ENCODE data around the gene ADPRM. TPM values are rescaled to one million over a fixed set of nuclear protein-coding genes. Genes with fewer than 3 reads are reported as not detected.

ADPRM gene
- polyA plus RNA-seq (2012; ENCODE audit: insufficient read depth, insufficient read length), result 16.3 TPM

GRCh38 chr17:10697092-10698081, at the start of gene ADPRM, which contains the start of gene SCO1:
ADPRM (plus strand) TSS chr17:10697594; CDS start chr17:10704927, 7,333 bp downstream.
SCO1 (minus strand) TSS chr17:10697533; CDS start chr17:10697507, 26 bp downstream.
- DNase-seq (ENCODE audit: low read depth, low spot score), result peak; percentile 88
- H3K4me3 ChIP-seq (ENCODE audit: low read length), result peak within 1 kb of the TSS; percentile 78

- no peak for DNase-seq (ENCODE audit: low read depth, low spot score)
- H3K4me3 ChIP-seq (ENCODE audit: low read length), result no peak overlapping the region
Measured at GRCh38 chr17:10648381-10648780, 49.0 kb upstream of the ADPRM start.

GRCh38 chr17:10648956-10649355, 48.4 kb upstream of the ADPRM start:
- no peak overlapping the region for H3K4me3 ChIP-seq (ENCODE audit: low read length)
- DNase-seq (ENCODE audit: low read depth, low spot score), result no peak

DNA sequence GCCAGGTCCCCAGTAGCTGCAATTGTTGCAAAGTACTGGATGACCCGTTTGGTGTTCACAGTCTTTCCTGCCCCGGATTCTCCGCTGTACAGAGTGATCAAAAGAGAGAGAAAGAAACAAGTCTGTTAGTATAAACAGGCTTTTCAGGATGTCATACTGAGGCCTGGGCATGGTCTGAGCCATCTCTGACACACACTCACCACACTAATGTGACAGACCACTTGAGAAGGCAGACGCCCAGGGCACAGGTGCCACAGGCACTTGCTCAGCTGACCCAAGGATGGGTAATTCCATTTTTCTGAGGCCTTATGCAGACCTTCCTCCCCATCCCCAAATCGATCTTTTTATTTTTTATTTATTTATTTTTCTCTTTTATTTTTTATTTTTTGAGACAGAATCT, 47.8 kb upstream of the ADPRM start:
- H3K4me3 ChIP-seq (ENCODE audit: low read length), result no peak overlapping the region
- DNase-seq (ENCODE audit: low read depth, low spot score), result no peak

- no peak overlapping the region for H3K4me3 ChIP-seq (ENCODE audit: low read length)
Measured at GRCh38 chr17:10651927-10652326, 45.5 kb upstream of the ADPRM start.

DNA sequence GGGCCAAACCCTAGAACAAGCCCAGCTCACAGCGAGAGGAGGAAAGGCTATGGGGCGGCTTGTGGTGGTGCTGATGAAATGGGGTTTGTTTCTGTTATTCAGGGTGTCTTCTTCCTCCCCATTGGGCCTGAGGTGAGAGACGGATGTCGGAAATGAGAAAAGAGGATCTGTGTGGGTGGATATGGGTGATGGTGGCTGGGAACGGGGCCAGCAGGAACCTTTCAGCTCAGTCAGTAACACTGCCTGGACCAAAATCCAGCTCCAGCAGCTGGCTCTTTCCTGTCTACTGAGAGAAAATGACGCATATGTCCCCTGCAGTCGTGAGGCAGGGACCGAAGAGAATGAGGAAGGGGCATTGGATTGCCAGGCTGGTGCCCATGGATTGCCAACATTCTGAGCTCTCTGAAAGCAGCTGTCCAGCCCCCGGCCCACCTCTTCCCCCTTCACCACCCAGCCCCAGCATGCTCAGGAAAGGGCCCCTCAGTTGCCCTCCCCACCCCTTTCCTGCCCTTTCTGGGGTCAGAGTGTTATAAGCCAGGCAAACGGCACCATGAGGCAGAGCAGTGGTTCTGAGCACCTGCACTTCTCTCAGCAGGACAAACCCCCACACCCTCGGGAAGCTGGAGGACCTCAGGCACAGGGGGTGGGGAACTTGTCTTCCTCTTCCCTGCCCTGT, 44.3 kb upstream of the ADPRM start:
- DNase-seq (ENCODE audit: low read depth, low spot score), result no peak
- H3K4me3 ChIP-seq (ENCODE audit: low read length), result no peak overlapping the region

More at GRCh38 chr17:10651927-10652326, 45.5 kb upstream of the ADPRM start:
- DNase-seq (ENCODE audit: low read depth, low spot score), result no peak

DNA sequence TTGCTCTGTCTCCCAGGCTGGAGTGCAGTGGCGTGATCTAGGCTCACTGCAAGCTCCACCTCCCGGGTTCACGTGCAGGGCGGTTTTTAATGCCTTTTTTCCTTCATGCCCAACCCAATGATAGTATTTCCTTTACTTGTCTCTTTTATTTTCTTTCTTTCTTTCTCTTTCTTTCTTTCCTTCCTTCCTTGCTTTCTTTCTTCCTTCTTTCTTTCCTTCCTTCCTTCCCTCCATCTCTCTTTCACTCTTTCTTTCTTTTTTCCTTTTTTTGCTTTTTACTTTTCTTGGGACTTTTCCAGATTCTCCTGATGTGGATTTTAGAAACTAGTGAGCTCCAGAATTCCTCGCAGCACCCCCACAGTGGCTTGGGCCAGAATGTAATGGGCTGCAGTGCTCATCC, 43.4 kb upstream of the ADPRM start:
- no peak for DNase-seq (ENCODE audit: low read depth, low spot score)
- no peak overlapping the region for H3K4me3 ChIP-seq (ENCODE audit: low read length)

GRCh38 chr17:10657148-10657547, 40.2 kb upstream of the ADPRM start, which contains the start of gene MYH3:
MYH3 (minus strand) TSS chr17:10657309; CDS start chr17:10655064, 2,245 bp downstream.
- DNase-seq (ENCODE audit: low read depth, low spot score), result no peak
- no peak within 1 kb of the TSS for H3K4me3 ChIP-seq (ENCODE audit: low read length)

DNA sequence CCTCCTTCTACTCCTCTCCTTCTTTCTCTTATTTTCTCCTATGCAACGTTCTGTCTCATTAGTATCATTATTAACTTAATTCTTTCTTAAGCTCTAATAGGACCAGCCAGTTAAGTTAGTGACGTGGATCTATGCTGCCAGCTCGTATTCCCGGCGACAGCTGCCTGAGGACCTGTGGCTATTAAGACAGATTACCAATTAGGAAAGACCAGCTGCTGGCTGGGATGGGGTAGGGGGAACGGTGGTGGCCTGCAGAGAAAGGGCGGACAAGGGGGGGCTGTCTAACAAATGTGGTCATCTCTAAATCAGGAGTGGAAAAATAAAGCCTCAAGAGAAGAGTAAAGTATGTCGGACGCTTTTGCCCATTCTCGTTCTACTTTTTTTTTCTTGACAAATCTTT, 39.5 kb upstream of the ADPRM start:
- no peak for DNase-seq (ENCODE audit: low read depth, low spot score)
- no peak overlapping the region for H3K4me3 ChIP-seq (ENCODE audit: low read length)

DNA sequence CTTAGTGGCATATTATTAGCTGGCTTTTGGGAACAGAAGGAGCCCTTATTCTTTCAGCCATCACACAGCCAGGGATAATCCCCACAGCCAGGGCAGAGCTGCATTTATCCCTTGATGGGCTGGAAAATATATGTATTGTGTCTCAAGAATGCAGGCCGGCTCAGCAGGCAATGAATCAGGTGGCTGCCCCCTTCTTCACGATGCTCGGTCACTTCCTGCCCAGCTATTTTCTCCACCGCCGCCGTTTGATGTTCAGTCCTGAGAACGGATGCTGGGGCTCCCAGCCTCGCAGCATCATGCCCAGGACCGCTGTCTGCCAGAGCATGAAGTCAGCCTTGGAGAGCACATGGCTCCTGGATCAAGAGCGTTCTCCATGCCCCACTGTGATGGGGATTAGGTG, 36.0 kb upstream of the ADPRM start:
- DNase-seq (ENCODE audit: low read depth, low spot score), result no peak
- H3K4me3 ChIP-seq (ENCODE audit: low read length), result no peak overlapping the region

DNA sequence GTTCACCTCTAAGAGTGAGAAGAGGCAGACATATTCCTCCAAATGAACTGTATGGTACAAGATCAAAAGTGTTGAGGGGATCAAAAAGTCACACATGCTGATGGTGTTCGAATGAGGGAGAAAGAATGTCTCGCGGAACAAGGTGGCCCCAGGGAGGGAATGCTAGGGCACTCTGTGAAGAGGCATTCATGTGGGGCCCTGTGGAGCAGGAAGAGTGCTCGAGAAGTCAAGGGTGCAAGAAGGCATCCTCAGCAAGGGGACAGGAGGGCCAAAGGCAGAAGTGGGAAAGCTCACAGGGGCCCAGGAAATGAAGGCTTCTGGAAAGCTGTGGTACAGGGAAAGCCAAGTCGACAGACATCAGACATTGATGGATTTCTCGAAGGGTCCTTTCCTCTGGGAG, 34.2 kb upstream of the ADPRM start:
- no peak for DNase-seq (ENCODE audit: low read depth, low spot score)
- no peak overlapping the region for H3K4me3 ChIP-seq (ENCODE audit: low read length)

- H3K4me3 ChIP-seq (ENCODE audit: low read length), result no peak overlapping the region
- DNase-seq (ENCODE audit: low read depth, low spot score), result no peak
Measured at GRCh38 chr17:10664571-10664970, 32.8 kb upstream of the ADPRM start.

DNA sequence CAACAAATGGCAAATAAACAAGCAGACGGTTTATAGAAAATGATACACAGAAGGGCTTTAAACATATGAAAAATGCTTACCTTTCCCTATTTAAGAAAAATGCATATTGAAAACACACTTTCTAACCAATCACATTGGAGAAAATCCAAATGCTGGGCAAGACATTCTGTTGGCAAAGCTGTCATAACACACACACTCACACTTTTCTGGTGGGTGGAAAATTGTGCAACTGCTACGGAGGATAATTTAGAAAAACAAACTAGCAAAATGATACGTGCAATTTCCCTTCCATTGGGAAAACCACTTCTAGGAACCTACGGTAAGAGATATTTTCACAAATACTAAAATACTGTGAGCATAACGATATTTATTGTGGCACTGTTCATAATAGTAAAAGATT, 30.5 kb upstream of the ADPRM start:
- DNase-seq (ENCODE audit: low read depth, low spot score), result no peak
- H3K4me3 ChIP-seq (ENCODE audit: low read length), result no peak overlapping the region

GRCh38 chr17:10668775-10669174, 28.6 kb upstream of the ADPRM start:
- H3K4me3 ChIP-seq (ENCODE audit: low read length), result no peak overlapping the region
- DNase-seq (ENCODE audit: low read depth, low spot score), result no peak

DNA sequence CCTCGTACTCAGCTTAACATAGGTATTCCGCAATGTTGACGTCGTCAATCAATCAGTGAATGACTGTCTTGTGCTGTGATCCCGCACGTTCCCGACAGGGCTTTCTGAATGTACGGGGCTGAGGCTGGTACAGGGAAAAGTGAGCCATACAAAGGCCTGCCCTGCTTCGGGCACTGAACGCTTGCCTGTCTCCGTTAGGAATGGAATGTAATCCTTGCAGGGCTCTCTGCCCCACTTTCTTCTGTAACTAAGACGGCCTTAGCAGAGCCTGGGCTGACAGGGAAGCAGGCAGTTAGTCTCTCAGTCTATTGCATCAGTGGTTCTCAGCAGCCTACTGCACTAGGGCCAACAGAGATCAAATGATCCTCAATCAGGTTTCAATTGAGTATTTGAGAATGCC, 24.1 kb upstream of the ADPRM start:
- H3K4me3 ChIP-seq (ENCODE audit: low read length), result no peak overlapping the region
- DNase-seq (ENCODE audit: low read depth, low spot score), result no peak

DNA sequence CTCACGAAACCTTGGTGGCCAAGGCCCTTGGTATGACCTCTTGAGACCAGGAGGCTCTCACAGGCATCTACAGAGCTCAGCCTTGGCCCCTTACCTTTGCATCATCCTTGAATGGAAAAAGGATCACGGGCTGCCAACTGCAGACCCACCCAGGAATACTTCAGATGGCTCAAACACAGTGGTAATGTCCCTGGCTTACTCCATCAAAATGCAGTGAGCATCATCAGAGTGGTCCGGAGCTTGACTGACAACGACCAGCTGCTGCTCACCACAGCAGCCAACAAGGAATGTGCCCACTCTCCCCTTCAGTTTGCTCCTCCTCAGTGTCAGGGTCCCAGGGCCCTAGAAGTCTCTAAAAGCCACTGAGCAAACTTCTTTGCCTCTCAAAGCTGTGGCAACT, 22.7 kb upstream of the ADPRM start:
- no peak for DNase-seq (ENCODE audit: low read depth, low spot score)

DNA sequence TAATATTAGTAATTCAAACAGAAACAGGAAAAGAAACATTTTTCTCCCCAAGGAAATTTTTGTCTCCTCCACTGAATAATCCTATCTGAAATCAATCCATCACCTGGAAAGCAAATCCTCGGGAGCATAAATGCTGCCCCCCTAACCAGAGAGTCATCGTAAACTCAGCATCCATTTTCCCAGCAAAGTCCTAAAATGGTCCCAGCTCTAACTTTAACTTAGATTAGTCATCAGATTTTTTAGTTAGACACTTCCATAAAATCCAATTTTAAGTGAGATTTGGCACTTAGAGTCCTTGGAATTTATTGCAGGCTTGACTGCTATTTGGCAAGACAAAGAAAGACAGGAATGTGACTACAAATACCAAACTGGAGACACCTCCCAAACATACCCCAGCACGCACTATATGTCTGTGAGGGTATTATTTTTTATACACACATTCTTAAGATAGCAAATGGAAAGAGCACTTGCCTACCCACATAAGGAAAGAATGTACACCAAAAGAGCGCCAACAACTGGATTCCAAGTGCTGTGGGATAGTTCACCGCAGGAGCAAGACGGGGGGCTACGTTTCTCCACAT, 15.4 kb upstream of the ADPRM start:
- no peak for DNase-seq (ENCODE audit: low read depth, low spot score)
- H3K4me3 ChIP-seq (ENCODE audit: low read length), result no peak overlapping the region

More for the DNA sequence above, 22.7 kb upstream of the ADPRM start:
- no peak overlapping the region for H3K4me3 ChIP-seq (ENCODE audit: low read length)

DNA sequence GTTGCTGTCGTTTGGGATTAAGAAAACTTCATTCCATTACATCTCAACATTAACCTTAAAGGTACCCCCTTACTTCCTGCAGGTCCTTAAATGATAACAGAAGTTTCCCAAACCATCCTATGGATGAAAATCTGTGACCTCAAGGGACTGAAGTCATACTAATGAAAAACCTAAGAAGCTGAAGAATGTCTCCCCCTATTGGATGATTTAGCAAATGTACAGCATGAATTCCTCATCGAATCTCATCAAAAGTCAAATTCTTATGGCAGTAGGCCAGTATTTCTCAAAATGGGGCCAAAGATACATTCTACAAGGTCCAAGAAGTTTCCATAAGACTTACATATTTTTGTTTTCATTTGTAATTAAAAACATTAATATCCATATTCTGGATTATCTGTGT, 13.5 kb upstream of the ADPRM start:
- DNase-seq (ENCODE audit: low read depth, low spot score), result no peak

DNA sequence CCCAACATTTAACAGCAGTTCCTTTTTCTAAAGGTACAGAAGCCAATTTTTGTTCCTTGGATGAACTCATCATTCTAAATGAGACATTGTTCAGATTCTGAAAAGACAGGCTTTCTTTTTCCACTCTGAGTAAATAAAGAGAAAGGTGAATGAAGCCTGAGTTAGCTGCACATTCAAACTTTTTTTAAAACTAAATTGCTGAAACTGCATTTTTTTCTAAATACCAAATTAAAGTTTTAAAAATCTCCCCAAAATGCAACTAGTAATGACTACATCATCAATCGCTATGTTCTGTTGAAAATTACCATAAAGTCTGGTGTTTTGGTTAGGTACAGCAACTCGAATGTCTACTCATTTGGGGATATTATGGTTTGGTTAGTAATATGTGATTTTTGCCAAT, 9.9 kb upstream of the ADPRM start:
- DNase-seq (ENCODE audit: low read depth, low spot score), result no peak
- no peak overlapping the region for H3K4me3 ChIP-seq (ENCODE audit: low read length)

More for the DNA sequence above, 13.5 kb upstream of the ADPRM start:
- H3K4me3 ChIP-seq (ENCODE audit: low read length), result no peak overlapping the region
